ENCODE measurements around the gene PACSIN2.
"Not testable (repeated sequence)": the region's sequence is repeated elsewhere in the genome, so short reads cannot be mapped to it uniquely, and the experiment has no call there.

PACSIN2 gene

GRCh38 chr22:42938976-42939375 is 76.0 kb downstream of the PACSIN2 start:
- H3K9me2 ChIP-seq (replicated peaks; ENCODE audit: insufficient read depth, low read length) = no peaks in the 10 kb centered on the region

GRCh38 chr22:42938449-42938848 is 76.5 kb downstream of the PACSIN2 start:
- peaks cover 14% of the 10 kb centered on the region for H3K4me1 ChIP-seq (ENCODE audit: low read length)
- no peaks in the 10 kb centered on the region for H3K36me3 ChIP-seq (replicated peaks; ENCODE audit: insufficient read depth, low read length)
- DNase-seq = no peak
- H3K27ac ChIP-seq (ENCODE audit: low read length) = no peak overlapping the region
- H3K9me2 ChIP-seq (replicated peaks; ENCODE audit: insufficient read depth, low read length) = no peaks in the 10 kb centered on the region
- no peaks in the 10 kb centered on the region for H3K9me3 ChIP-seq (replicated peaks; ENCODE audit: insufficient read depth, low read length)
- H3K79me2 ChIP-seq (ENCODE audit: low read length) = peaks cover 8% of the 10 kb centered on the region; the same call in 1 of the 2 replicates
- H4K20me1 ChIP-seq (ENCODE audit: insufficient read depth, low read length) = no peaks in the 10 kb centered on the region
- no peak overlapping the region for H3K9ac ChIP-seq (ENCODE audit: low read length)
- H2AFZ ChIP-seq (ENCODE audit: low read length) = no peak overlapping the region
- no peak overlapping the region for H3K4me3 ChIP-seq (ENCODE audit: low read length)
- H3K27me3 ChIP-seq (replicated peaks; ENCODE audit: insufficient read depth, low read length) = no peaks in the 10 kb centered on the region
- H3F3A ChIP-seq (ENCODE audit: insufficient read depth, low read length) = no peaks in the 10 kb centered on the region; the same call in 1 of the 2 replicates
- no peak for TF ChIP-seq CTCF (IDR thresholded peaks at IDR 0.05; ENCODE audit: low read length)
- TF ChIP-seq EZH2phosphoT487 (IDR thresholded peaks at IDR 0.05; ENCODE audit: low read length) = no peak
- no peak for TF ChIP-seq EZH2 (optimal IDR thresholded peaks at IDR 0.05; ENCODE audit: low read depth, low read length)
- H3K4me2 ChIP-seq (ENCODE audit: low read depth, low read length) = no peak overlapping the region

More at GRCh38 chr22:42938976-42939375, 76.0 kb downstream of the PACSIN2 start:
- no peak overlapping the region for H3K9ac ChIP-seq (ENCODE audit: low read length)
- no peak overlapping the region for H3K4me2 ChIP-seq (ENCODE audit: low read depth, low read length)
- DNase-seq = no peak
- H3K4me3 ChIP-seq (ENCODE audit: low read length) = no peak overlapping the region
- no peaks in the 10 kb centered on the region for H4K20me1 ChIP-seq (ENCODE audit: insufficient read depth, low read length)
- H3K4me1 ChIP-seq (ENCODE audit: low read length) = peaks cover 14% of the 10 kb centered on the region
- peaks cover 8% of the 10 kb centered on the region; the same call in 1 of the 2 replicates for H3K79me2 ChIP-seq (ENCODE audit: low read length)
- H3F3A ChIP-seq (ENCODE audit: insufficient read depth, low read length) = no peaks in the 10 kb centered on the region; the same call in 1 of the 2 replicates
- H3K9me3 ChIP-seq (replicated peaks; ENCODE audit: insufficient read depth, low read length) = no peaks in the 10 kb centered on the region
- H2AFZ ChIP-seq (ENCODE audit: low read length) = no peak overlapping the region
- no peaks in the 10 kb centered on the region for H3K36me3 ChIP-seq (replicated peaks; ENCODE audit: insufficient read depth, low read length)
- no peak overlapping the region for H3K27ac ChIP-seq (ENCODE audit: low read length)
- H3K27me3 ChIP-seq (replicated peaks; ENCODE audit: insufficient read depth, low read length) = no peaks in the 10 kb centered on the region
- no peak for TF ChIP-seq EZH2 (optimal IDR thresholded peaks at IDR 0.05; ENCODE audit: low read depth, low read length)
- no peak for TF ChIP-seq CTCF (IDR thresholded peaks at IDR 0.05; ENCODE audit: low read length)
- no peak for TF ChIP-seq EZH2phosphoT487 (IDR thresholded peaks at IDR 0.05; ENCODE audit: low read length)

- Histone ChIP-seq H4K20me1 (ENCODE audit: insufficient read depth, low read length) (no peaks in the 10 kb centered on the region), H3K79me2 (ENCODE audit: low read length) (peaks cover 8% of the 10 kb centered on the region; the same call in 1 of the 2 replicates)
- DNase-seq = peak; percentile 58
These were observed 77.6 kb downstream of the PACSIN2 start for GRCh38 chr22:42937164-42937843.

GRCh38 chr22:42936680-42937079 is 78.3 kb downstream of the PACSIN2 start:
- peaks cover 14% of the 10 kb centered on the region for H3K4me1 ChIP-seq (ENCODE audit: low read length)
- H3K27ac ChIP-seq (ENCODE audit: low read length); DNase-seq: not testable (repeated sequence)

More at GRCh38 chr22:42937164-42937843, 77.6 kb downstream of the PACSIN2 start:
- Histone ChIP-seq H3K4me1 (ENCODE audit: low read length) (peaks cover 14% of the 10 kb centered on the region), H3K4me2 (ENCODE audit: low read depth, low read length) (peak overlapping the region; percentile 79), H3K9ac (ENCODE audit: low read length) (no peak overlapping the region; the same call in 1 of the 2 replicates), H3K4me3 (ENCODE audit: low read length) (peak overlapping the region; percentile 30; the same call in 1 of the 2 replicates), H3K9me3 (replicated peaks; ENCODE audit: insufficient read depth, low read length) (no peaks in the 10 kb centered on the region), H2AFZ (ENCODE audit: low read length) (peak overlapping the region; percentile 27; the same call in 1 of the 2 replicates), H3K27me3 (replicated peaks; ENCODE audit: insufficient read depth, low read length) (no peaks in the 10 kb centered on the region), H3K27ac (ENCODE audit: low read length) (peak overlapping the region; percentile 22; the same call in 1 of the 2 replicates), H3K36me3 (replicated peaks; ENCODE audit: insufficient read depth, low read length) (no peaks in the 10 kb centered on the region), H3F3A (ENCODE audit: insufficient read depth, low read length) (no peaks in the 10 kb centered on the region; the same call in 1 of the 2 replicates), H3K9me2 (replicated peaks; ENCODE audit: insufficient read depth, low read length) (no peaks in the 10 kb centered on the region)
- TF ChIP-seq EZH2 (optimal IDR thresholded peaks at IDR 0.05; ENCODE audit: low read depth, low read length) = no peak
- no peak for TF ChIP-seq CTCF (IDR thresholded peaks at IDR 0.05; ENCODE audit: low read length)

More at GRCh38 chr22:42936680-42937079, 78.3 kb downstream of the PACSIN2 start:
- H3K36me3 ChIP-seq (replicated peaks; ENCODE audit: insufficient read depth, low read length); H3K27me3 ChIP-seq (replicated peaks; ENCODE audit: insufficient read depth, low read length); H3K9me2 ChIP-seq (replicated peaks; ENCODE audit: insufficient read depth, low read length); H3K79me2 ChIP-seq (ENCODE audit: low read length); H3F3A ChIP-seq (ENCODE audit: insufficient read depth, low read length); H3K9ac ChIP-seq (ENCODE audit: low read length); H3K9me3 ChIP-seq (replicated peaks; ENCODE audit: insufficient read depth, low read length); H4K20me1 ChIP-seq (ENCODE audit: insufficient read depth, low read length); H3K4me3 ChIP-seq (ENCODE audit: low read length): not testable (repeated sequence)
- H2AFZ ChIP-seq (ENCODE audit: low read length) = 0 out of 2 replicates have a peak overlapping the region, but pooled peaks have one; percentile 27
- peak overlapping the region; percentile 79 for H3K4me2 ChIP-seq (ENCODE audit: low read depth, low read length)

Measured in MM.1S (cell line).